ENCODE results near the gene LAMTOR3.

Gene LAMTOR3

GRCh38 chr4:99894161-99894997 lies at the start of gene LAMTOR3:
LAMTOR3 (minus strand) TSS chr4:99894427; CDS start chr4:99893963, 464 bp downstream.
- DNase-seq, result peak; percentile 65

GRCh38 chr4:99938243-99938753 lies 44.1 kb upstream of the LAMTOR3 start:
- DNase-seq, result no peak

GRCh38 chr4:99934891-99935290 lies 40.7 kb upstream of the LAMTOR3 start:
- no peak for DNase-seq

GRCh38 chr4:99927566-99927965 lies 33.3 kb upstream of the LAMTOR3 start:
- no peak for DNase-seq

- DNase-seq, result no peak
Measured at GRCh38 chr4:99921174-99921573, 26.9 kb upstream of the LAMTOR3 start.

- no peak for DNase-seq
Measured at GRCh38 chr4:99918656-99919055, 24.4 kb upstream of the LAMTOR3 start.

GRCh38 chr4:99917575-99917974 lies 23.3 kb upstream of the LAMTOR3 start:
- DNase-seq, result no peak

GRCh38 chr4:99915449-99915848 lies 21.2 kb upstream of the LAMTOR3 start:
- no peak for DNase-seq

- no peak for DNase-seq
Measured at GRCh38 chr4:99894998-99895397, 771 bp upstream of the LAMTOR3 start.

GRCh38 chr4:99893839-99894160 lies 427 bp downstream of the LAMTOR3 start:
- DNase-seq, result no peak

GRCh38 chr4:99893029-99893428 lies 1.2 kb downstream of the LAMTOR3 start:
- no peak for DNase-seq

- DNase-seq, result no peak
Measured at GRCh38 chr4:99891351-99891750, 2.9 kb downstream of the LAMTOR3 start.

- no peak for DNase-seq
Measured at GRCh38 chr4:99887837-99888236, 6.4 kb downstream of the LAMTOR3 start.

- no peak for DNase-seq
Measured at GRCh38 chr4:99886146-99886545, 8.1 kb downstream of the LAMTOR3 start.

GRCh38 chr4:99885687-99886086 lies 8.5 kb downstream of the LAMTOR3 start:
- no peak for DNase-seq

GRCh38 chr4:99885063-99885664 lies 9.1 kb downstream of the LAMTOR3 start:
- no peak for DNase-seq

- DNase-seq, result no peak
Measured at GRCh38 chr4:99879458-99879857, 14.8 kb downstream of the LAMTOR3 start.

- no peak for DNase-seq
Measured at GRCh38 chr4:99878604-99879003, 15.6 kb downstream of the LAMTOR3 start.

- DNase-seq, result no peak
Measured at GRCh38 chr4:99876946-99877345, 17.3 kb downstream of the LAMTOR3 start.

- DNase-seq, result no peak
Measured at GRCh38 chr4:99875071-99875470, 19.2 kb downstream of the LAMTOR3 start.

- no peak for DNase-seq
Measured at GRCh38 chr4:99872570-99872969, 21.7 kb downstream of the LAMTOR3 start.

- DNase-seq, result no peak
Measured at GRCh38 chr4:99868126-99868596, 26.1 kb downstream of the LAMTOR3 start.

GRCh38 chr4:99863804-99864203 lies 30.4 kb downstream of the LAMTOR3 start:
- DNase-seq, result no peak

All from NCI-H774 (cell line).